SHP77 treated with DMSO at 0.1 percent for 48 hours (cell line): Measurements from ENCODE around the gene DPH2.

Experiments
- DNase-seq: peaks from one replicate; lab custom pipeline; 2025; lab: John Stamatoyannopoulos, UW

DPH2 gene

GRCh38 chr1:43968348-43968948 lies 1.4 kb upstream of the DPH2 start:
- no peak for DNase-seq

GRCh38 chr1:43969416-43969745 lies 429 bp upstream of the DPH2 start:
- no peak for DNase-seq

GRCh38 chr1:43970502-43970901 lies 692 bp downstream of the DPH2 start:
- DNase-seq, result no peak

GRCh38 chr1:43970911-43971310 lies 1.1 kb downstream of the DPH2 start:
- no peak for DNase-seq

- no peak for DNase-seq
These were observed 1.6 kb downstream of the DPH2 start for GRCh38 chr1:43971336-43971980.

GRCh38 chr1:43973981-43974442 lies 4.2 kb downstream of the DPH2 start:
- DNase-seq, result peak; percentile 52

- peak; percentile 87 for DNase-seq
These were observed 4.8 kb downstream of the DPH2 start, which contains the start of gene ATP6V0B for GRCh38 chr1:43974443-43975248. TSS of gene ATP6V0B (plus strand) at chr1:43974960. CDS start at chr1:43975041, 81 bp downstream.

- no peak for DNase-seq
These were observed 5.6 kb downstream of the DPH2 start for GRCh38 chr1:43975249-43975961.

- DNase-seq, result no peak
These were observed 6.2 kb downstream of the DPH2 start for GRCh38 chr1:43976045-43976444.

GRCh38 chr1:43976890-43977289 lies 7.1 kb downstream of the DPH2 start:
- no peak for DNase-seq

GRCh38 chr1:43977376-43978263 lies 7.8 kb downstream of the DPH2 start:
- no peak for DNase-seq

- DNase-seq, result no peak
These were observed 8.4 kb downstream of the DPH2 start for GRCh38 chr1:43978264-43978550.

- no peak for DNase-seq
These were observed 8.9 kb downstream of the DPH2 start, which contains the start of gene B4GALT2 for GRCh38 chr1:43978551-43979260. TSS of gene B4GALT2 (plus strand) at chr1:43979210. CDS start at chr1:43981161, 1,951 bp downstream.

- DNase-seq, result no peak
These were observed 9.4 kb downstream of the DPH2 start for GRCh38 chr1:43979261-43979527.

- DNase-seq, result no peak
These were observed 9.9 kb downstream of the DPH2 start for GRCh38 chr1:43979528-43980254.

- no peak for DNase-seq
These were observed 10.7 kb downstream of the DPH2 start for GRCh38 chr1:43980255-43981134.

- DNase-seq, result no peak
These were observed 11.3 kb downstream of the DPH2 start for GRCh38 chr1:43981135-43981491.

- no peak for DNase-seq
These were observed 11.8 kb downstream of the DPH2 start for GRCh38 chr1:43981636-43982035.

- DNase-seq, result no peak
These were observed 12.4 kb downstream of the DPH2 start for GRCh38 chr1:43982241-43982640.

- no peak for DNase-seq
These were observed 13.0 kb downstream of the DPH2 start for GRCh38 chr1:43982808-43983207.
